GM21367 (cell line): ENCODE data around the gene TEDC1.
A peak's percentile ranks its signal among the peaks of the same experiment; 100 is the strongest.

Experiments
- ATAC-seq: cut with Tn5 transposase; IDR thresholded peaks from one replicate; pipeline ENCODE4 v1.9.1; 2021; ENCODE audit not compliant: unreplicated experiment

TEDC1 gene, protein sequence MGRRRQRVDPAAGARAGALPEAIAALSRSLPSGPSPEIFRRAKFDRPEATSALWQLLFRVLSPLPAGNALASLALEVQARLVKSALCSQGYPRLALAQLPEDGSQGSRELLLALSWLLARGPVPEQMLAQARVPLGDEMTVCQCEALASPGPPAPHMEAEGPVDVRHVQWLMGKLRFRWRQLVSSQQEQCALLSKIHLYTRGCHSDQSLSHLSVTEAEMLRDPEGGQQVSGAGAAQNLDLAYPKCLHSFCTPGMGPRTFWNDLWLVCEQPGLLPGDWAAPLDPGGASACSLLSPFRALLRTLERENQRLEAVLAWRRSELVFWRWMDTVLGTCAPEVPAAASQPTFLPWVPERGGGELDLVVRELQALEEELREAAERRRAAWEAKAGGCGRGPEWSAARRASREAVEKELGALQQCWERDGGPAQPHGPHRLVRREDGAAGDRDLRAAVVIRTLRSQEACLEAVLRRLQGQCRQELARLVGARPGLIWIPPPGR

DNA sequence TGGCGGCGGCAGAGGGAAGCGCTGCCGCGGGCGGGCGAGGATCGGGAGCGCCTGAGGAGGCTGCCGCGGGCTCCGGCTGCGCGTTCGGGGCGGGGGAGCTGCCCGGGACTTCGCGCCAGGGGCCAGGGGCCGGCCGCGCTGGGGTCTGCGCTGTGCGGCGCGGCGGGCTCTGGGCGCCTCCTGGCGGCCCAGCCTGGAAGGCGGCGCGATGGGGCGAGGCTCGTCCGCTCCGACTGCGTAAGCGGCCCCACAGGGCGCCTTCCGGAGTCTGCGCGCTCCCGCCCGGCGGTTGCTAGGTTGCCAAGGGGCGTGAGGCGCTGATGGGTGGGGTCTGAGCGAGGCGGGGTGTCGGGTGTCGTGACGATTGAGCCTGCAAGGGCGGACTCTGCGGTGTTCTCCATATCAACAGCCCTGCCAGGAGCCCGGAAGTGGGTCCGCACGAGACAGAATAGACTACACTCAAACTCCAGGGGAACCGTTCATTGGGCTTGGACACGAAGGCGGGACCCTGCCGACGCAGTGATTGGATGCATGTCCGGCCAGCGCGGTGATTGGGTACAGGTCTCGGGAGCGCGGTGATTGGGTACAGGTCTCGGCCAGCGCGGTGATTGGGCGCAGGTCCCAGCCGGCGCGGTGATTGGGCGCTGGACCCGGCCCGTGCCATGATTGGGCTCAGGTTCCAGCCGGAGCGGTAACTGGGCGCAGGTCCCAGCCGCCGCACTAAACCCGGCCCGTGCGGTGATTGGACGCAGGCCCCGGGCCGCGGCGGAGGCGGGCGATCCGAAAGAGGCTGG is at the start of gene TEDC1:
TSS of gene TEDC1 (plus strand) at position 675 of the 794 bp plus-strand sequence. CDS start 130 bp downstream, outside the sequence.
- peak; percentile 60 for ATAC-seq

DNA sequence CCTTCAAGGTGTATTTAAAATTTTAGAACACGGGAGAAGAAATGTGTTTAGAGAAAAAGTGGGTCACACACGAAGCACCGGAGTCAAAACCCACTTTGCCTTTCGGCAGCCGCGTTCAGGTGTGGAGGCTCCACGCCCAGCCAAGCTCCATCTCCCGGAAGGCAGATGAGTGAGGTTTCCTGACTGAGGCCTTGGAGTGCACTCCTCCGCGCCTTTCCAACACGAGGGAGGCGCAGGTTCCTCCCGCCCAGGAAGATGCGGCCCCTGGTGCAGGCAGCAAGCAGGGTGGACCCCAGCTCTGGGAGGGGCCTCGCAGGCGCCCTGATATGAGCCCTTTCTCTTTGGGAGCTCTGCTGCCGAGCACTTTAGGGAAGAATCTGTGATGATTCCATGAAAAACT is 48.9 kb upstream of the TEDC1 start:
- no peak for ATAC-seq

DNA sequence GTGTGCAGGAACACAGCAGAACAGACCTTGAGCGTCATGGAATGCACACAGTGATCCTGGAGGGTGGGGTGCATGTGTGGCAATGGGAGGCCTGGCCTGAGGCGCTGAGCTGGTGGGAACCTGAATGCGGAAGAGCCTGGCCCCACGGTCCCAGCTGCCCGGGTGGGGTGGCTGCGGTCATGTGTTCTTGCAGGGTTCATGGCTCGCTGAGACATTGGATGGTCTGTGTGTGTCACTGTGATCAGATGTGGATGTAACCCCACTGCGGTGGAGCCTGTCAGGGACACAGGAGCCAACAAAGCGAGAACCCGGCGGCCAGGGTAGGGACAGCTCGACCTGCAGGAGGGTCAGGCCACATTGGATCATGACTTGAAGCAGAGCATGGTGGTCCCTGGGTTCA is 48.2 kb upstream of the TEDC1 start:
- no peak for ATAC-seq

DNA sequence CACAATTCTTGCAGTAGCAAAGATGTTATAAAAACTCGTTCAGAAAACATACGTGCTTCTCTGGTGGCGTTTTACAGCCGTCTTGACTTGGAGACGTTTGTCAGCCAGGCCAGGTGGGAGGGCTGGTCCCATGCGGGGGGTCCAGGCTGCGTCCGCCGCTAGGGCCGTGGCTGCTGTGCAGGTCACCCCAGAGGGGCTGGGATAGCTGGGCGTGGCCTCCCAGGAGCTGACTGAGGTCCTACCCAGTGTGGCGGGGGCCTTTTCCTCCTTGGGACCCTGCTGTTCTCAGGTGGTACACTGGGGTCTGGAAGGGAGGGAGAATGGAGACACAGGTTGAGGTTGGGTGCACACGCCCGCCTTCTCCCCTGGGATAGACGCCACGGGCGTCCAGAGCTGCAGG is 46.2 kb upstream of the TEDC1 start:
- no peak for ATAC-seq

DNA sequence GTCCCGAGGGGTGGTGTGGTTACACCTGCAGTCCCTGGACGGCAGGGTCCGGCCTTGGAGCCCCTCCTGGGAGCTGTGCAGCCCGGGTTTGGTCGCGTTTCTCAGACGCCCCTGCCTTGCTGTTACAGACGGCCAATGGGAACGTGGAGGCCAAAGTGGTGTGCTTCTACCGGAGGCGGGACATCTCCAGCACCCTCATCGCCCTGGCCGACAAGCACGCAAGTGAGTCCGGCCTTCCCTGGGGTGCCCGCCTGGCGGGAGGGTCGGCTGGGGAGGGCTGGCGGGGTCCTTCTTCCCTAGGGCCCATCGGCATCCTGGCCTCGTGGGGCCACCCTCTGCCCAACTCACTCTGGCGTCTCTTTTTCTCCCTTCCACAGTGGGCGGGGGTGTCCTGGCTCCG is 45.8 kb upstream of the TEDC1 start:
- no peak for ATAC-seq

DNA sequence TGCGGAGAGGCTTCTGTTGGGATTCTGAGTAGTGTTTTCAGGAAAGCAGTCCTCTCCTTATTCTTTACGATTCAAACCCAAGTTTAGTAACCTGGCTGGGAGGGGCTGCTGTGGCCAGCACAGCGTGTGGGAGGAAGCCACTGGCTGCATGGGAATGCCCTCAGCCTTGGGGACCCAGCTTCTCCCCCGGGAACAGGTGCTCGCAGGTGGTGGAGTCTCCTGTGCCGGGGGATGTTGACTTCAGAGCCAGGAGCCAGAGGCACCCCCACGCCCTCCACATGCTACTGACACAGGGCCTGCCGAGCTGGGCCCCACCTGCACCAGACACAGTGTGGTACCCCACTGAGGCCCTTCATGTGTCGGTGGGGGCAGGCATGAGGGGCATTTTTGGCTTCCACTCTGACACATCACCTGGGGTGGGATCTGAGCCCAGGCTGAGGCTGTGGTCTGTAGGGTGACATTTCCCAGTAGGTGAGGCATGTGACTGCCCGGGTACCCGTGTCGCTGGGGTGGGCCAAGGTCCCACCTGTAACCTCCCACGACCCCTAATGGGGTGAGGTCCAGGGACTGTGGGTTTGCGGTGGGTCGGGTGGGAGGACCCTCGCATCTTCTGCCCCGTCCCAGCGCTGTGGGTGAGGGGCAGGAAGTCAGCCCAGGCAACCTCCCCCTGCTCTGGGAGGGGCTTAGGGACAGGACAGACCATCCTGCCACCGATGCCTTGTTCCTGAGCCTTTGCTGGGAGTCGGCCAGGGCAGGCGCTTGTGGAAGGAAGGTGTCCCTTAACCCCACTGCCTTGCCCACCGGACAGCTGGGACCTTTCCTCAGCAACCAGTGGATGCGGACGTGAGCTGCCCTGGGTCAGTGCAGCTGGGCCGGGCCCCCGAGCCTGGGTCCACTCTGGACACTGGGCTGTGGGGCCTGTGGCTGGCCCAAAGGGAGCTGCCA is 44.9 kb upstream of the TEDC1 start:
- no peak for ATAC-seq

DNA sequence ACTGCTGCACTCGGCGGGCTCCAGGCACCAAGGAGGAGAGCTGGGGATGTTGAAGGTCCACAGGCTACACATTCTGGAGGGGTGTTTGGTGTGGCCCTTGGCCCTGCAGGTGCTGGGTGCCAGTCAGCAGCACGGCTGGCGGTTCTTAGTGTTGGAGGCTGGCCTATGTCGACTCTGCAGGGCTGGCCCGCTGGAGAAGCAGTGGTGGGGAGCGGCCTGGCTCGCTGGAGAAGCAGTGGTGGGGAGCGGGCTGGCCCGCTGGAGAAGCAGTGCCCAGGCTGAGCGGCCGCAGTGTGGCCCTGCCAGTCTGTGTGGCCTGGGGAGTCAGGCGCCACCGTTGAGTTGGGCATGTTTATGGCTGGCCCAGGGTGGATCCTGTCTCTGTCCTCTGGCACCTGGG is 44.1 kb upstream of the TEDC1 start:
- no peak for ATAC-seq

DNA sequence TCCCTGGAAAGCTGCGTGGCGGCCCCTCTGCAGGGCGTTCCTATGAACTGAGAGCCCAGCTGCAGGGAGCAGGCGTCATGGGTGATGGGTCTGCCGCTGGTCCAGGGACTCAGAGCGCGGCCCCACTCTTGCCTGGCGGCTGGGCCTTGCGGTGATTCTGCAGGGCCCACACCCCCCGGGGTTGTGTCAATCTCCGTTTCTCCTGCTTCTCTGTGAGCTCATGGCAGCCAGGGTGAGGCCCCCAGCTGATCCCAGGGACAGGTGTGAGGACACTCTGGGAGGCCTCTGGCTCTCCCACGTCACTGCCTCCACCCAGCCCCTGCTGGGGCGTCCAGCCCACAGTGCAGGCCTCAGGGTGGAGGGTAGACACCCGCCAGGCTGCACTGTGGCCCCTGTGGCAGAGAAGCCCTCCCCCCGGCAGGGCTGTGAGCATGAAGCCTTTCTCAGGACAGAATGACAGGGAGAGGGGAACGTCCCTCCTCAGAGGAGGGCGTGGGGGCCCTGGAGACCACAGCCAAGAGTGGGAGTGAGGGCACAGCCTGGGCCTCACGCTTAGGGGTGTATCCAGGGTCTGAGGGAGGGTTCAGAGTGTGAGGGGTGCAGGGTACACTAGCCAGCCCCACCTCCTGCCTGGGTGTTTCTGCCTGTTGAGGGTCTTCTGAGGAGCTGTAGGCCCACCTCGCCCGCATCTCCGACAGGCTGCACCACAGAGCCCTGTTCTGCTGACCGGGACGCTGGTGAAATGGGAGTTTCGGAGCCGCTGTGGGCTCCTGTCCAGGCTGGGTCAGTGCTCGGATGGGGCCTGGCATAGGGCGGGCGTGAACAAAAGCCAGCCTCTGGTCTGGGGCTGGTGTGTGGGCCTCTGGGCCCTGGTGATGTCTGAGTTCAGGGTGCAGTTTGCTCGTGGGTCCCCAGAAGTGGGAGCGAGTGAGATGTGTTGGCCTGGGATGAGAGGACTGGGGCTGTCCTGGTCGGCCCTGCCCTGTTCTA is 43.1 kb upstream of the TEDC1 start:
- no peak for ATAC-seq

DNA sequence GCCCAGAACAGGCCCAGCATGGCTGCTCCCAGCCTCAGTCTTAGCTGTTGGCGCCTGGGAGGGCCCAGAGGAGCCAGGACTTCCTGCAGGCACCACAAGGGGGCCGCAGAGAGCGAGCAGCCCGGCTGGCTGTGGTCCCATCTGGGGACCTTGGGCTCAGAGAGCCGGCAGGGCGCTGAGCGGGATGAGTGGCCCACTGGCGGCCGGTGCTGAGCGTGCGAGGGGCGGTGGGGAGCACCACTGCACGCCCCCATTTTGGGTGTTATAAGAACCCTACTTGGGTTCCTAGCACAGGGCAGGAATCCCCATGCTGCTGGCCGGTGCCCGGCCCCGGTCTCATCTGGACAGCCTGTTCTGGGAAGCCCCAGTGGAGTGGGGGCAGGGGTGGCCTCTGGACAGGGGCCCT is 42.3 kb upstream of the TEDC1 start:
- no peak for ATAC-seq

DNA sequence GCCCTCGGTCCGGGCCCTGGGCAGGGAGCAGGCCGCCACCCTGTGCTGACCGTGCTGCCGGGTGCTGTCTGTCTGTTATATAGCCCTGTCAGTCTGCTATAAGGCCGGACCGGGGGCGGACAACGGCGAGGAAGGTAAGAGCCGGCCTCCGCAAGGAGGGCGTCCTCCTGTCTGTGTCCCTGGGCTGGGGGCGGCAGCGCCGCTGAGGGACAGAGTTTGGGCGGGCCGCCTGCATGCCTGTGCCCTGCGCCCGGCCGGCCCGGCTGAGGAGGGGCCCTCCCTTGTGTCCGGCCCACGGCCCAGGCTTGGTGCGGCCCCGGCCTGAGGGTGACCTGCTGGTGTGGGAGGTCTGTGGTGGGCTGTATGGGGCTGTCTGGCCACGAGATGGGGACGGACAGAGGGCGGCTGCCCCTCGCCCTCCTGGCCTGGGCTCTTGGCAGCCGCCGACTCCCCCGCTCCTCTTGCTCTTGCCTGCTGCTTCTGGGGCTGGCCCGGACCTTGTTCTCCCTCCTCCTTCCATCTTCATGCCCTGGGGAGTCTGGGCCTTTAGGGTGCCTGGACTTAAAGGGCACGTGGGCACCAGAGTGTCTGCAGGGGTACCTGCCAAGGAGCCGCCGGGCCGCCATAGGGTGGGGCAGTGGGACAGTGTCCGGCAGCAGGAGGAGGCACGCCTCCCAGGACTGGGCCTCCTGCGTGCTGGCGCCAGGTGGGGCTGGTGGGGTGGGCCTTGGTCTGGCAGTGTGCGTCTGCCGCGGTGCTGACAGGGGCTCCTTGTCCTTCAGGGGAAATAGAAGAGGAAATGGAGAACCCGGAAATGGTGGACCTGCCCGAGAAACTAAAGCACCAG is 41.5 kb upstream of the TEDC1 start:
- no peak for ATAC-seq

DNA sequence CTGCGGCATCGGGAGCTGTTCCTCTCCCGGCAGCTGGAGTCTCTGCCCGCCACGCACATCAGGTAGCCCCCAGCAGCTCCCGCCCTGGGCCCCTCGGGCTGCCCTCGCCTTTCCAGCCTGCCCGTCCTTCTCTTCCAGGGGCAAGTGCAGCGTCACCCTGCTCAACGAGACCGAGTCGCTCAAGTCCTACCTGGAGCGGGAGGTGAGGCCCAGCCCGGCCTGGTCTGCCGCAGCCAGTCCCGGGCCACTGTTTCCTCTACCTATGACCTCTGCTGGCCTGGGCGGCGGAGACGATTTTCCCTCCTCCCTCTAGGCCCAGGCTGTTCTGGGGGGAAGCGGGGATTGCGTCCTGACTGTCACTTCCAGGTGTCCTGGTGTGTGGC is 40.9 kb upstream of the TEDC1 start:
- ATAC-seq, result no peak

DNA sequence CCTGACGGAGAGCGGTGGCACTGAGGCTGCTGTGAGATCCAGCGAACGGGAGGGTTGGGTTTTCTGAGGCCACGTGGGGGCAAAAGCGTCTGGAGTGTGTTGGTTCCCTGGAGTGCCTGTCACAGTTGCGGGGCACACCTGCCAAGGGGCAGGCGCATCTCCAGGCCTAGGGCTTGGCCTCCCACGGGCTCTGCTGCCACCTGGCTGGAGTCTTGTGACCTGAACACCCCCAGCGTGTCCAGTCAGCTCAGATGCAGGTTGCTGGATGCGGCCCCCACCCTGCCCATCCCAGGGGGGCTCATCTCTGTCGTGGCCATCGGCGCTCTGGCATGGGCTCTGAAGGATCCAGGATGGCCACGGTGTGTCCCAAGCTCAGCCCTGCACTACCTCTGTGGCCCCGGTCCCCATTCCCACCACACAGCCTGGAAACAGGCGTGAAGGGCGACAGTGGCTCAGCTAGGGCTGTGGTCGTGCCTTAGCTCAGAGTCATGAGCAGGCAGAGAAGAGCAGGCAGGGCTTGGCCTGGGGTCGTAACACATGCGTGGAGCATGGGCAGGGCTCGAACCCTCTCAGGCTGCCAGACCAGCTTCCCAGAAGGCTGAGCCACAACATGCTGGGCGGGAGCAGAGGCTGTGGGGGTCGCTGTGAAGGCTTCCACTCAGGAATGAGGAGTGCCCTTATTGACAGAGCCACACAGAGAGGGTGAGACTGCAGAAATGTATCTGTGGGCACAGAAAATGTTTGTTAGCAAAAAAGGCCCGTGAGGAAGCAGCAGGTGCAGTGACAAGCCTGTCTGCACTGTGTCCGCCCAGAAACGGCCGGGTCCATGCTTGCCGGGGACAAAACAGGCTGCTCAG is 40.0 kb upstream of the TEDC1 start:
- no peak for ATAC-seq

DNA sequence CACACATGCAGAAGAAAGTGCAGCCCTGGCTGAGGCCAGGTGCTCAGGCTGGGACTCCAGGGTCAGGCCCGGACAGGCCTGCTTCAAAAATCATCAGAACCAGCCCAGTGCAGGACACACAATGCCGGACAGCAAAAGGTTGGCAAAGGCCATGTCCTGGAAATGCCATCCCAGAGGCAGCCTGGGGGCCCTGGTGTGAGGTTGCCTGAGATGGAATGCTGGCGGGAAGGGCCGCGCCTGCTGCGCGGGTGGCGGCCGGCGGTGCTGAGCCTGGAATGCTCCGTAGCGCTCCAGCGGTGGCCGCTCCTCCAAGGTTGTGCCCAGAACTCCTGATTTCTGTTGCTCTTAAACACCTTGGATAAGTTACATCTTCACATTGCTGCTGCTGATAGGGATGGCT is 38.1 kb upstream of the TEDC1 start:
- no peak for ATAC-seq

DNA sequence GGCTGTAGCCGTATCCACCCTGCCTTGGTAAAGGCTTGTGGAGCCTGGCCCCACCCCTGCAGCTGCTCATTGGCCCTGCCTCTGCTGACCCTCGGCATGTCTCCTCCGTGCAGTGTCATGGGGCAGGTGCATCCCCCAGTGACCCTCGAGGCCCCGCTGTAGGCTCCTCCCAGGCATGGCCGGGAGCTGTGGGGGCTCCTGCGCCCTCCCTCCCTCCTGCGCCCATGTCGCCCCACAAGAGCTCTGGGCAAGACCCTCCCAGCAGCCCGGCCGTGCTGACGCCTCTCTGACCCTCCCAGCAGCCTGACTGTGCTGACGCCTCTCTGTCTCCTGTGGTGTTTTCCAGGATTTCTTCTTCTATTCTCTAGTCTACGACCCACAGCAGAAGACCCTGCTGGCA is 37.2 kb upstream of the TEDC1 start:
- no peak for ATAC-seq

DNA sequence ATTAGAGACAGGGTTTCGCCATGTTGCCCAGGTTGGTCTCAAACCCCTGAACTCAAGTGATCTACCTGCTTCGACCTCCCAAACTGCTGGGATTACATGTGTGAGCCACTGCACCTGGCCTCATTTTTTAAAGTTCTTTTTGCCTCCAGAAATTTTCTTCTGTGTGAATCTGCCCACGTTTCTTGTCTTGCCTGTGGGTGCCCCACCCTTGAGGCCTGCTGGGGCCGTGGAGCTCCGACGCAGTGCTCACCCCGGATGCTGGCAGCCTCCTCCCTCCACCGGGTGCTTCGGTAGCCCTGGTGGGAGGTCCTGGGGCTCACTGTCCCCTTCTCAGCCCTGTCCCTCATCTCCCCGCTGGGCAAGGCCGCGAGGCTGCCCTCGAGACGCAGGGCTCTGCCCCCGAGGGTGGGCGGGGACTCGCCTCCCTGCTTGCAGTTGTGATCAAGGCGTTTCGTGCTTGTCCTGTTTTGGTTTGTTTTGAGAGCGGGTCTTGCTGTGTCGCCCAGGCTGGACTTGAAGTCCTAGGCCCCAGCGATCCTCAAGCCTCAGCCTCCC is 35.9 kb upstream of the TEDC1 start:
- no peak for ATAC-seq

DNA sequence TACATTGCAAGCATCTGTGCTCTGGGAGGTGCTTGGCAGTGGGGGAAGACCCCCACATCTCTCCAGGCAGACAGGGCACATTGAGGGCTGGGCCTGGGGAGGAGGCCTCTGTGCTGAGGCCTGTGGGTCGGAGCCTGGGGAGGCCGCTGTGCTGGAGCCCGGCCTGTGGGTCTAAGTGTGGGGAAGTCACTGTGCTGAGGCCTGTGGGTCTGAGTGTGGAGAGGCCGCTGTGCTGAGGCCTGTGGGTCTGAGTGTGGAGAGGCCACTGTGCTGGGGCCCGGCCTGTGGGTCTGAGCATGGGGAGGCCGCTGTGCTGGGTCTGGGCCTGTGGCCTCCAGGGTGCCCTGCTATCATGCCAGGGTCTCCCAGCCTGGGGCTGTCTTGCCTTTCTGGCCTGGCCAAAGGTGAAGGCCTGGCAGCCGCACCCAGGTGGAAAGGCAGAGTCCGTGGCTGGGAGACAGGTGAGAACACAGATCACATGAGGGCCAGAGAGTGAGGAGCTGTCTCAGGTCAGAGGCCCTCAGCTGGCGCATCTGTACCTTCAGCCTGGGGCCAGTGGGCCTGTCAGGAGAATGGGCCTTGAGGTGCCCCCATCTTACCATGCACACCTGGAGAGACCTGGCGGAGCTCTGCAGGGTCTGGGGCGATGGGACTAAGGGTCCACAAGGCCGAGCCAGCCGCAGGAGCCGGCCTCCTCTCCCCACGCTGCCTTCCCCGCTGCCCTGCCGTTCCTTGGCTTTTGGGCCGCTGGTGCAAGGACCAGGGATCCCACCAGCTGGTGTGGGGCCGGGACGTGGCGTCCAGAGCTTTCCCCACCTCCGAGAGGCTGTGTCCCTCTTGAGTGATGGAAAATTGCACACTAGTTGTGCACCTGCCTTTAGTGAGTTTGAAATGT is 35.0 kb upstream of the TEDC1 start:
- no peak for ATAC-seq
